HG03432 (cell line): ENCODE results near the gene SCAF1.
"Not testable (repeated sequence)": the region's sequence is repeated elsewhere in the genome, so short reads cannot be mapped to it uniquely, and the experiment has no call there.

ENCODE experiments used
- ATAC-seq: cut with Tn5 transposase; IDR thresholded peaks from one replicate; pipeline ENCODE4 v1.9.1; 2021; ENCODE audit warnings: mild to moderate bottlenecking, moderate library complexity; ENCODE audit not compliant: unreplicated experiment

Gene SCAF1

DNA sequence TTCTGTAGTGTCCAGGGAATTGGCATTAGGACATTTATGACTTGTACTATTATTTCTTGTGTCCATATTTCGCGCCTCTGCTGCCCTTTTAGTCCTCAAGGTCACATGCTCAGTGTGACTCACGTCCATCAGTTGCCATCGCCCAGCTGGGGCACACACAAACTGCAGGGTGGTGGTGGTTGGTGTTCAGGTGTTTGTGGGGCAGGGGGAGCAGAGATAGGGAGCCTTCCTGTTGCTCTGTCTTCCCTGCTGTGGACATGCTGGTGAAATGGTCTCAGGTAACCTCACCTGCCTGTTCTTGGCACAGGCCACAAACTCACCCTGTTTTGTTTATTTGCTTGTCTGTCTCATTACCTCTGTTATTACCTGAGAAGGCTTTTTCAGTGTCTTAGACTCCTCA is 28.6 kb upstream of the SCAF1 start:
- no peak for ATAC-seq

DNA sequence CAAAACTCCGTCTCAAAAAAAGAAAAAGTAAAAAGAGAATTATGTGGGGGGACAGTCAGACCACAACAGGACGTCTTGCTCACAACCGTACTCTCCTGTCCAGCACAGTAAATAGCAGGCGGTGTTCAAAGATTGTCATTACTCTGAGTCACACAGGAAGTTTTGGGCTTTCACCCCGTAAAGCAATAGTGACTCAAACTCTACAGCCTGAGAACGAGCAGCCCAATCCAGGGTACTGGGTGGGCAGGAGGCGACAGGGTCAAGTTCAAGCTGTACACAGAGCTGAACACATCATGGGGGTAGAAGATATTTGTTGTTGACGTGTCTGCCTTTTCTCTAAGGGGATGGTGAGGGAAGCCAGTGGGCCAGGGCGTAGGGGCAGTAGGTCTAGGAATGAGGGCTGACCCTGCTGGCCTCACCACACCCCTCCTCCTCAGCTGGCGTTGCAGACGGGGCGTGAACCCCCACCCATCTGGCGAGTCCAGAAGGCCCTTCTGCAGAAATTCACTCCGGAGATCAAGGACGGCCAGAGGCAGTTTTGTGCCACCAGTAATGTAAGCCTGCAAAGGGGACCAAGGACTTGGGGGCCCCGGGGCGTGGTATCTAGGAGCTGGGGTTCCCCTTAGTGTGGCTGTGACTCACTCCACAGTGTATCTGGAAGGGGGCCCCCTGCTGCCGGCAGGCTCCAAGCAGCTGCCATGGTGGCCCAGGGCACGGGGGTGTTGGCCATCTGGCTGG is 27.7 kb upstream of the SCAF1 start:
- ATAC-seq = no peak

DNA sequence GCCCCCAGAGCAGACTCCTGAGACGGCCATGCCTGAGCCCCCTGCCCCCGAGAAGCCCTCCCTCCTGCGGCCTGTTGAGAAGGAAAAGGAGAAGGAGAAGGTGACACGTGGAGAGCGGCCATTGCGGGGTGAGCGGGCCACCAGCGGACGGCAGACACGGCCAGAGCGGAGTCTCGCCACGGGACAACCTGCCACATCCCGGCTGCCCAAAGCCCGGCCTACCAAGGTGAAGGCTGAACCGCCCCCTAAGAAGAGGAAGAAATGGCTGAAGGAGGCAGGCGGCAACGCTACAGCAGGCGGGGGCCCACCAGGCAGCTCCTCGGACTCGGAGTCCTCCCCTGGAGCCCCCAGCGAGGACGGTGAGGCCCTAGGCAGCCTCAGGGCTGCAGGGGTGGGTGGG is 26.1 kb upstream of the SCAF1 start:
- ATAC-seq = no peak

DNA sequence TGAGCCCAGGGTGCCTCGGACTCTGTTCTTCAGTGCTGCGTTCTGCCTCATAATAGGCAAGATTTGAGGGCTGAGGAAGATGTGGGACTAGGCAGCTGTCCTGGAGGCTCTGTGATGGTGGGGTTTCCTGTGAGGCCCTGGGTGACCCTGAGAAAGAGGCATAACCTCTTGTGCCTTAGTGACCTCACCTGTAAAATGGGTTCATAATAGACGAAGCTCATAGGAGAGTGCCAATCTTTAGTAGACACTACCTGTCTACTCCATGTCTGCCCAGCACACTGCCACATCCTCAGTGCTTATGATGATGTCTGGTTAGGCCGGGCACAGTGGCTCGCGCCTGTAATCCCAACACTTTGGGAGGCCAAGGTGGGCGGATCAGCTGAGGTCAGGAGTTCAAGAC is 25.5 kb upstream of the SCAF1 start:
- ATAC-seq = no peak

DNA sequence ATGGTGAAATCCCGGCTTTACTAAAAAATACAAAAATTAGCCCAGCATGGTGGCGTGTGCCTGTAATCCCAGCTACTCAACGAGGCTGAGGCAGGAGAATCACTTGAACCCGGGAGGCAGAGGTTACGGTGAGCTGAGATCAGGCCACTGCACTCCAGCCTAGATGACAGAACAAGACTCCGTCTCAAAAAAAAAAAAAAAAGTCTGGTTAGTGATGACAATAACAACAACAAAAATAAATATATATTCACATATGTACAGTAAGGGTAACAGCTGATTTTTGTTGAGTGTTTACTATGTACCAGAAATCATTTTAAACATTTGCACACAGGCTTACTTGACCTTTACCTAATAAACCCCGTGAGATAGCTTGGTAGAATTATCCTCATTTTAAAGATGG is 25.1 kb upstream of the SCAF1 start:
- no peak for ATAC-seq

DNA sequence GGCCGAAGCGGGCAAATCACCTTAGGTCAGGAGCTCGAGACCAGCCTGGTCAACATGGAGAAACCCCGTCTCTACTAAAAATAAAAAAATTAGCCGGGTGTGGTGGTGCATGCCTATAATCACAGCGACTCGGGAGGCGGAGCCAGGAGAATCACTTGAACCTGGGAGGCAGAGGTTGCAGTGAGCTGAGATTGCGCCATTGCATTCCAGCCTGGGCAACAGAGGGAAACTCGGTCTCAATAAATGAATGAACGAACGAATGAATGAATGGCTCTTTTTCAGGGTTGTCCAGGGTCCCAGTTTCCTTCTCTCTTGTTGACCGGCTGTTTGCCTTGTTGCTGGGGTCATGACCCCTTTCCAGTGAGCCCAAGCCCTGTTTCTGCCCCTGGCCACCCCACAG is 24.1 kb upstream of the SCAF1 start:
- ATAC-seq = not testable (repeated sequence)

DNA sequence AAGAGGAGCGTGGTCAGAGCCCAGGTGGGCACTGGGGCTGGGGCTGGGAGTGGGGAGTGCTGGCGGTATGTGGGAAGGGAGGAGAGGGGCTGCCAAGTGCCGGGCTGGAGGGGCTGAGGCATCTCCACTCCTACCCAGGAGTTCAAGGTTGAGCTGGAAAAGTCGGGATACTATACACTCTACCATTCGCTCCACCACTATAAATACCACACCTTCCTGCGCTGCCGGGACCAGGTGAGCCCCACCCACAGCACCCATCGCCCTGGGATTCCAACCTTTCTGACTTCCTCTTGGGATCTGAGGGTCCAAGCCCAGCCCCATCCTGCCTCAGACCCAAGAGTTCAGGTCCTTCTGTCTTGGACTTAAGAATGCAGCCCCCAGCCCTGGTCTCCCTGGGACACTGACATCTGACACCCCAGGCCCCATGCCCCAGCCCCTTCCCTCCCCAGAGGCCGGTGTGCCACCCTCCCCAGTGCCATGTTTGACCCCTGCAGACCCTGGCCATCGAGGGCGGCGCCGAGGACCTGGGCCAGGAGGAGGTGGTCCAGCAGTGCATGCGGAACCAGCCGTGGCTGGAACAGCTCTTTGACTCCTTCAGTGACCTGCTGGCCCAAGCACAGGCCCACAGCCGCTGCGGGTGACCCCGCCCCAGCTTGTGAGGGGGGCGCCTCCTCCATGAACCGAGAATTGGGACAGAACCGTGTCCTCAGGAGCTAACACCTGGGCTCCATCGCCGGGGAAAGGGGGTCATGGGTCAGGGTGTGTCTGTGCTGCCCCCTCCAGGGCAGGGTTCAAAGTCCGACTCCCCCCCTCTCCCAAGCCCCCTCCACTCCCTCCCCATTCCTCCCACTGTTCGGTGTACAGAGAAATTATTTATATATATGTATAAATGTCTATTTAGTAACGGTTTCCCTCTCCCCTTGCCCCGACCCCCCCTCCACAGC is 16.8 kb upstream of the SCAF1 start:
- ATAC-seq = no peak

DNA sequence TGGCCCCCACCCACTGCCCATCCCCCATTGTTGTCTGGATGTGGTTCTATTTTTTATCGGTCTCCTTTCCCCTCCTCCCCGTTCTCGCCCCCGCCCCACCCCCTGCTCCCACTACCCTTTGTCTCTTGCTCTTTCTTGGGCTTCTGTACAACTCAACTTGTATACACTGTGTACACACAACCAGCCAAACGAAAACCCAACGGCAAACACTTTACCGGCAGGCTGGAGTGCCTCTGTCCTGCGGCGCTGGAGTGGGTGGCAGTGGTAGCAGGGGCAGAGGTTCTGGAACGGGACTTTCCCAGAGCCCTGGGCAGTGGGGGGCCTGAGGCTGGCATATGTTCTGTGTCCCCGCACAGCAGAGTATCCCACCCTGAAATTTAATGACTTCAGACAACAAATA is 15.8 kb upstream of the SCAF1 start:
- no peak for ATAC-seq

DNA sequence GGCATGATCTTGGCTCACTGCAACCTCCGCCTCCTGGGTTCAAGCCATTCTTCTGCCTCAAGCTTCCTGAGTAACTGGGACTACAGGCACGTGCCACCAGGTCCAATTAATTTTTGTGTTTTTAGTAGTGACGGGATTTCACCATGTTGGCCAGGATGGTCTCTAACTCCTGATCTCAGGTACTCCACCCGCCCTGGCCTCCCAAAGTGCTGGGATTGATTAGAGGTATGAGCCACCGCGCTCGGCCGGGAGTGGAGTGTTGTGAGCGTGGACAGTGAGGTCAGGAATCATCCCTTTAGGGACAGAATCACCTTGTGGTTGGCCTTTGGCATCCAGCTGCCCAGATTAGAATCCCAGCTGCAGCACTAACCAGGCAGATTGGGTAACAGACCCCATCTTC is 12.3 kb upstream of the SCAF1 start:
- no peak for ATAC-seq

DNA sequence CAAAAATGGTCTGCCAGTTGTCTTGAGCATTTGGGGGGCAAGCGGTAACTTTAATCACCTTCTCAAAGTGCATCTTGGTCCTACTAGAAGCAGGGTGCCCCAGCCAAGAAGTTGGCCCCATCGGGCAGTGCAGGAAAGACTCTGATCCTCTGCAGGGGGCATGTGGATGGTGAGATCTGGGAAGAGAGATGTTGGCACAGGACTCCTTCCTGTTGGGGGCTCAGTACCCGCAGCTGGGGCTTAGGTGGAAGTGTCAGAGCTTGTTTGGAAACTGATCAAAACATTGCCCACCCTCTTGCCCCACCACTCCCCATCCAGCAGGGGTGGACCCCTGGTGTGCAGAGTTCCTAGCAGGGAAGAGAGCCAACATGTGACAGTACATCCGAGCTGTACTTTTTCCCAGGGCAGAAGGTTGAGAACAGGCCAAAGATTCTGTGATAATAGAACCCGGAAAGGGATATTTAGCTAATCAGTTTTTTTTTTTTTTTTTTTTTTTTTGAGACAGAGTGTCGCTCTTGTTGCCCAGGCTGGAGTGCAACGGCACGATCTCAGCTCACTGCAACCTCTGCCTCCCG is 10.9 kb upstream of the SCAF1 start:
- ATAC-seq = no peak

DNA sequence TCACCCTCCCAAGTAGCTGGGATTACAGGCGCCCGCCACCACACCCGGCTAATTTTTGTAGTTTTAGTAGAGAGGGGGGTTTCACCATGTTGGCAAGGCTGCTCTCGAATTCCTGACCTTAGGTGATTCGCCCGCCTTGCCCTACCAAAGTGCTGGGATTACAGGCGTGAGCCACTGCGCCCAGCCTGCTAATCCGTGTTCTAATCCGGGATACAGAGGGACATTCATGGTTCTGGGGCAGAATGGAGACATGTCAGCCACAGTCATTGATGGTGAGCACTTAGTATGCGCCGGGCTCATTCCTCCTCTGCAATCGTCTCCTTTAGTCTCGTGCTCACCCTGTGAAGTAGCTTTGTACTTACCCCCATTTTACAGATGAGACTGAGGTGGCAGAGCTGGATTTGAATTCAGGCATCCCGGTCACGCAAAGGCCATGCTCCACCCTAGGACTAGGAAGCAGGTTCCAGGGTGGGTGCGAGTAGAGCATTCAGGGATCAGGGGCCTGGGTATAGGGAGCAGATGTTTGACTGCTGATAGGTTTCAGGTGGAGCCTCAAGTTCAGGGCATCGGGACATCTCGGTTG is 10.3 kb upstream of the SCAF1 start:
- no peak for ATAC-seq

DNA sequence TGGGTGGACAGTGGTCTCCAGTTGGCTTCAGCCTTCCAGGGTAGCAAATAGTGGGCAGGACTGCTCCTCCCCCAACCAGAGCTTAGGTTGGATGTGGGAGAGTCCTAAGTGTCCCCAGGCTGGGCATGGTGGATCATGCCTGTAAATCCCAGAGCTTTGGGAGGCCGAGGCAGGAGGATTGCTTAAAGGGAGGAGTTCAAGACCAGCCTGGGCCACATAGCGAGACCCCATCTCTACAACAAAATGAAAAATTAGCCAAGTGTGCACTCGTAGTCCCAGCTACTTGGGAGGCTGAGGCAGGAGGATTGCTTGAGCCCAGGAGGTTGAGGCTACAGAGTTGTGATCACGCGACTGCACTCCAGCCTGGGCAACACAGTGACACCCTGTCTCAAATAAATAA is 9.4 kb upstream of the SCAF1 start:
- no peak for ATAC-seq

DNA sequence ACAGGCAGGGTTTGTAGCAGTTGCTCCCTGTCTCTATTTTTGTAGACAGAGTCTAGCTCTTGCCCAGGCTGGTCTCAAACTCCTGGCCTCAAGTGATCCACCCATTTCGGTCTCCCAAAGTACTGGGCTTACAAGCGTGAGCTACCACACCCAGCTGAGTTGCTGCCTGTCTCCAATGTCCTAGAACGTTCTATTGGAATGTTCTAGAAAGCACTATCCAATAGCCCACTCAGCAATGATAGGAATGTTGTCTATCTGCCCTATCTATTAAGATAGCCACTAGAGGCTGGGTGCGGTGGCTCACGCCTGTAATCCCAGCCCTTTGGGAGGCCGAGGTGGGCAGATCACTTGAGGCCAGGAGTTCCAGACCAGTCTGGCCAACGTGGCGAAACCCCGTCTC is 8.7 kb upstream of the SCAF1 start:
- ATAC-seq = not testable (repeated sequence)

DNA sequence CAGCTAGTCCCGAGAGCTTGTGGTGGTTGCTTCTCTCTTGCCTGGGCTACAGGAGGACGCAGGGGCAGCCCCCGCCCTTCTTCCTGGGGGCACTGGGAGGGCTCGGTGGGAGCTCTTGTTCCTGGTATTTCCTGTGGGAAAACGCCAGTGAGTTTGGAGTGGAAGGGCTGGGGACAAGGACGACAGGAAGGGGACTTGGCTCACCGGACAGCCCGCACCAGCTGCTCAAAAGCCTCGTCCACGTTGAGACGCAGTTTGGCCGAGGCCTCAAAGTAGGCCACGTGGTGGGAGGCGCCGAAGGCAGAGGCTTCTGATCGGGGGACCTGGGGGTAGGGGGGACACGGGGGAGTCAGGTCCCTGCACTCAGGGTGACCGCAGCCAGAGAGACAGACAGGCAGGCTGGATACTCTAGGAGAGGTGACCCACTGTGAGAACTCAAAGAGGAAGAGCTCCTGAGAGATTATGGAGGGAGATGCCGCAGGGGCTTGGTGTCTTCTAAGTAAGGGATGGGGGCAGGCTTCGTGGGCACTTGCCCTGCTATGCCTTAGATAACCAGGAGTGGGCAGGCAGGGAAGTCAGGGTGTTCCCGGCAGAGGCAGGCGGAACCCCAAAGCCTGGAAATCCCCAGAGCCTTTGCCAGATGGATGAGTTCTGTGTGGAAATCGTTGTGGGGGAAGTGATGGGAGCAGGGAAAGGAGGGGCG is 6.3 kb upstream of the SCAF1 start:
- ATAC-seq = no peak

DNA sequence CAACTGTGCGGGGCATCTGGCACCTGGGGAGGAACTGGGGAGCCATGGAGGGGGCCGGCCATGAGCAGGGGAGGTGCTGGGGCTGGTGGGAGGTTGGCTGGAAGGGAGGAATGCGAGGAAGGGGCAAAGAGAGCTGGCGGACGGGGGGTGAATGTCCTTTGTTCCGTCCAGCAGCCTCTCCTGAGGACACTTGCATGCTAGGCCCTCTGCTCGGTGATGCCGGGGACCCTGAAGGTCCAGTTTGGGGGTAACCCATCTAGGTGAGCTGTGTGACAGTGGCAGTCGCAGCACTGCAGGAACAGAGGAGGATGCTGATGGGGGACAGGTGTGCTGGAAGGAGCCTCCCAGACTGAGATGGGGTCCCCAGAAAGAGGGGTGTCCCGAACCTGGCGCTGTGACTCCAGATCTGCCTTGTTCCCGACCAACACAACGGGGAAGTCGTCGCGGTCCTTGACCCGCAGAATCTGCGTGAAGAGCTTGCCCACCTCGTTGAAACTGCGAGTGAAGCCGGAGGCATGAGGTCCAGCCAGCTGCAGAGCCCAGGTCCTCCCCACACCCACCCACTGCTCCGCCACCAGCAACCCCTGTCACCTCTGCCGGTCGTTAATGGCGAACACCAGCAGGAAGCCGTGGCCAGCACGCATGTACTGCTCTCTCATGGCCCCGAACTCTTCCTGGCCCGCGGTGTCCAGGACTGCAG is 5.6 kb upstream of the SCAF1 start:
- ATAC-seq = no peak

DNA sequence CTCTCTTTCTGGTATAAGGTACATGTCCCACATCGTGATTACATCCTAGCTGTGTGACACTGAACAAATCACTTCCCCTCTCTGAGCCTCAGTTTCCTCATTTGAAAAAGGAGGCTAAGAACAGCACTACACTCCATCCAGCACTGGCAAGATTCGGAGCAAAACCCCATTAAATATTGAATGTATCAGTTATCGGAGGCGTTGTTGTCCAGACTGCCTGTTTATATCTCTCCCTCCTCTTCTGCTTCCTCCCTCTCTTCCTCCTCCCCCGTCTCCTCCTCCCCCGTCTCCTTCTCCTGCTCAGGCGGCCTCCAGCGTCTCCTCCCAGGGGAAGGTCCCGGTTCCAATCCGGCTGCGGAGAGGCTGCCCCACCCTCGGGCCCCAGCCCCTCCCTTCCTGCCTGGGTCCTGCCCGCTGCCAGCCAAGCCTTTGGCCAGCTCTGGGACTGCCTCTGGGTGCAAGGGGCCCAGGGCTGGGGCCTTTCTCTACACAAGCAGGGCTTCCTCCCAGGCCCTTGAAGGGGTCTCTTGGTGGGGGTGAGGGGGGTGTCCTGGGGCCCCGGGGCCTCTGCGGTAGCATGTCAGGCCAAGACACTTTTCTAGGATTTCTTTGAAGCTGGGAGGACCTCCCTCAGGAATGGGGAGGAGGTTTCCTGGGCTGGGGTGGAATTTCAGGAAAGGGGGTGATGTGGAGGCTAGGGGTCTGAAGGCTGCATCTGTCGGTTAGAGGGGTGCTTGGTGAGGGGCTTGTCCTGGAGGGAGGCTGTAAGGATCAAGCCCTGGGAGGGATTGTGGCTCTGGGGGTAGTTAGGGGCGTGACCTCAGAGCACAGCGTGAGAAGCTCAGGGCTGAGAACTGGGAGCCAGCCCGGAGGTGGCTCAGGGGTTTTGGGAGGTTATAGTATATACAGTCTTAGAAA is 3.9 kb upstream of the SCAF1 start:
- ATAC-seq = no peak

DNA sequence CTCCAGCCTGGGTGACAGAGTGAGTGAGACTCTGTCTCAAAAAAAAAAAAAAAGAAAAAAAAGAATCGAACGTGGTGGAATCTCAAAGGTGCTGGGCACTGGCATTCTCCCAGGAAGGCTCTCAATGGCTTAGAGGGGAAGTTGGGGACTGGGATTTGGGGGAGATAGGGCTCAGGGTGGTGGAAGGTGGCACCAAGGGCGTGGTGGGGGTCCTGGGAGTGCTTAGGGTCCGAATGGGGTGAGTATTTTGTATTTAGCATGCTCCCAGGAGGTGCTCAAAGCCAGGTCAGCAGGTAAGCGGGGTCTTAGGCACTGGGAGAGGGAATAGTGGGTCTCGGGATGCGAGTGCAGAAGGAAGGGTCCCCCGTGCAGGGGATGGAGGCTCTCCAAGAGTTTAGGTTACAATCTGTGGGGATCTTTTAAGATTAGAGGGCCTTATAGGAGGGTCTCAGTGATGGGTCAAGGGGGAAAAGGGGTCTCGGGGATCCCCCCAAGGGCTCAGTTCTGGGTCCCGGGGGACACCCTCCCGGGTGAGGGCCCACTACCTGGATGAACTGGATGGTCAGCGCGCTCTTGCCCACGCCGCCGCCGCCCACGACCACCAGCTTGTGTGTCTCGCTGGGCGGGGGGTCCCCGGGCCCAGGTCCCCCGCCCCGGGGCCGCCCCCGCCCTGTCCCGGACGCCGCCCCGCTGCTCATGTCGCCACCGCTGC is 2.5 kb upstream of the SCAF1 start:
- no peak for ATAC-seq

DNA sequence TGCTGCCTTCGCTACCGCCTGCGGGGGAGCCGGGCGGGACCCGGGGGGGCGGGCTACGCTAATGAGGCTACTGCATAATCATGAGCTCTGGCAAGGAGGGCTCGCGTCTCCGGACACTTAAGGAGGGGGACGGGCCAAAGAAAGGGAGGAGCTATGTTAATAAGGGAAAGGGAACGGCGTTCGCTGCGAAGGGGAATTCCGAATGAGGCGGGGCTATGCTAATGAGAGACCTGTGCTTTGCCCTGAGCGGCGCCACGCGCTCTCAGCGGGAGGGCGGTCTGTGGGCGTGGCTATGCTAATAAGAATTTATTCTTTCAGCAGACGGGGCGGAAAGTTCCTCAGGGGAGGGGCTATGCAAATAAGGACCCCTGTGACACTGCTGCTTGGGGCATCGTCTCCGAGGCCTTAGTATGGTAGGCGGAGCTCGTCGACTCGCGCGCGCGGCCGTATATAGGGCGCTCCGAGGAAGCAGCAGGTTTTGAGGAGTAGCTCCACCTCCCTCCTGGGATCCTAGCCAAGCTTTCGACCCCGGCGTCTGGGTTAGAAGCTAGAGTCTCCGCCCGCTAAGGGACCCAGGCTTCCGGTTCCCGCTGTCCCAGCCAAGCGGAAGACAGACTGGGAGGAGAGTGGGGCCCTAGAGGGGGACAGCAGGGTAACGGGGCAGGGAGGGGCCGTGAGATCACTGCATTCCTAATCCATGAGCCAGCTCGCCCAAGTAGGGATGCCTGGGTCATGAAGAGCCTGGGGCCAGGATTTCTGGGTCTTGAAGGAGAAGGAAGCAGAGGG is 1.7 kb upstream of the SCAF1 start, which contains the start of gene RRAS:
Gene RRAS (minus strand): TSS at position 31 of the 786 bp plus-strand sequence. CDS start 45 bp downstream, outside the sequence.
- ATAC-seq = peak; percentile 67
